GM18507 (cell line): ENCODE data around the gene ATP10B.
A peak's percentile ranks its signal among the peaks of the same experiment; 100 is the strongest.

ENCODE experiments used
- DNase-seq: peaks from one replicate; pipeline ENCODE4 v3.0.0; 2011; ENCODE audit warnings: low read depth; ENCODE audit not compliant: insufficient read length; ENCODE audit errors: extremely low spot score
- FAIRE-seq: peaks from 2 replicates; lab custom pipeline; 2011; peaks lifted over from hg19 to GRCh38; lab: Jason Lieb, UNC

Gene ATP10B

GRCh38 chr5:160699301-160699700 lies 152.7 kb downstream of the ATP10B start:
- FAIRE-seq: no peak
- DNase-seq: no peak

- FAIRE-seq (no peak), DNase-seq (no peak)
Measured at GRCh38 chr5:160697281-160697680, 154.7 kb downstream of the ATP10B start.

- FAIRE-seq (no peak), DNase-seq (no peak)
Measured at GRCh38 chr5:160694896-160695295, 157.1 kb downstream of the ATP10B start.

- DNase-seq (no peak), FAIRE-seq (no peak)
Measured at GRCh38 chr5:160693831-160694465, 158.1 kb downstream of the ATP10B start.

GRCh38 chr5:160692271-160692670 lies 159.7 kb downstream of the ATP10B start:
- no peak for FAIRE-seq
- no peak for DNase-seq

- FAIRE-seq: peak; percentile 63
Measured at GRCh38 chr5:160685695-160686094, 166.3 kb downstream of the ATP10B start.

GRCh38 chr5:160685219-160685618 lies 166.8 kb downstream of the ATP10B start:
- FAIRE-seq (no peak), DNase-seq (no peak)

More at GRCh38 chr5:160685695-160686094, 166.3 kb downstream of the ATP10B start:
- DNase-seq: peak; percentile 12

- FAIRE-seq: no peak
- DNase-seq: no peak
Measured at GRCh38 chr5:160679567-160680309, 172.3 kb downstream of the ATP10B start.

- FAIRE-seq: no peak
- no peak for DNase-seq
Measured at GRCh38 chr5:160675988-160676387, 176.0 kb downstream of the ATP10B start.

- FAIRE-seq (no peak), DNase-seq (no peak)
Measured at GRCh38 chr5:160674901-160675300, 177.1 kb downstream of the ATP10B start.

- FAIRE-seq: no peak
- DNase-seq: no peak
Measured at GRCh38 chr5:160672521-160672920, 179.5 kb downstream of the ATP10B start.

- DNase-seq: no peak
- no peak for FAIRE-seq
Measured at GRCh38 chr5:160668356-160668755, 183.7 kb downstream of the ATP10B start.

- DNase-seq: no peak
Measured at GRCh38 chr5:160667160-160667559, 184.9 kb downstream of the ATP10B start.

GRCh38 chr5:160665460-160665859 lies 186.6 kb downstream of the ATP10B start:
- FAIRE-seq (no peak), DNase-seq (no peak)

More at GRCh38 chr5:160667160-160667559, 184.9 kb downstream of the ATP10B start:
- FAIRE-seq: no peak

GRCh38 chr5:160660132-160660531 lies 191.9 kb downstream of the ATP10B start:
- no peak for DNase-seq
- FAIRE-seq: no peak

GRCh38 chr5:160657622-160658458 lies 194.2 kb downstream of the ATP10B start:
- FAIRE-seq: peak; percentile 12

GRCh38 chr5:160657068-160657507 lies 194.9 kb downstream of the ATP10B start:
- DNase-seq: no peak
- FAIRE-seq: no peak

More at GRCh38 chr5:160657622-160658458, 194.2 kb downstream of the ATP10B start:
- DNase-seq: no peak

GRCh38 chr5:160655717-160656116 lies 196.3 kb downstream of the ATP10B start:
- FAIRE-seq (no peak), DNase-seq (no peak)

GRCh38 chr5:160651692-160652645 lies 200.0 kb downstream of the ATP10B start:
- no peak for FAIRE-seq
- DNase-seq: no peak
